Bone marrow (tissue), 2 donors: Measurements from ENCODE around the gene SYNE3.

Source experiments
- DNase-seq, 2 donors: peaks; one replicate each; lab custom pipeline; 2025; lab: John Stamatoyannopoulos, UW

Gene SYNE3

DNA sequence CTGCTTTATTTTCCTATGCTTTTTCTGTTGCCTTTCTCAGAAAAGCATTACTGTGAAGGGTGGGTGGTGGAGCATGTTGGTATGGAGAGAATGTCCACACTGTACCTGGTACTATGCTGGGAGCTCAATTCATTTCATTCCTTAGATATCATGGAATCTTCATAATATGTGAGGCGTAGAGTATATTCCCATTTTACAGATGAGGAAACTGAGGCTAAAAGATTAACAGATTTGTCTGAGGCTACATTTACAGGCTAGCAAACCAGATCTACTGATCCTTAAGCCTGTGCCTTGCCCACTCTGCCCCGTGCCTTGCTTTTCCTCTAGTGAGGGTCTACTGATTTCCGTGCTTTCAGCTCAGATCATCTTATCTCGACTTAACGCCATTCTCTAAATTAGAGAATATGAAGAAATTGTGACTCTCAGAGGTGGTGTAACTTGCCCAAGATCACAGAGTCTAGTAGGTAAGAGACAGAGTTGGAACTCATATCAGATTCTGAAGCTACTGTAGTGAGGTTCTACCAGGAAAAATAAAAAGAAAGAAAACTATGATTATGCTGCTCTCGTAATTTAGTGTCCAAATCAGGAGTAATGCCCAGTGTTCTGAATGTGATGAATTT, 23.9 kb upstream of the SYNE3 start:
- DNase-seq: no peak

DNA sequence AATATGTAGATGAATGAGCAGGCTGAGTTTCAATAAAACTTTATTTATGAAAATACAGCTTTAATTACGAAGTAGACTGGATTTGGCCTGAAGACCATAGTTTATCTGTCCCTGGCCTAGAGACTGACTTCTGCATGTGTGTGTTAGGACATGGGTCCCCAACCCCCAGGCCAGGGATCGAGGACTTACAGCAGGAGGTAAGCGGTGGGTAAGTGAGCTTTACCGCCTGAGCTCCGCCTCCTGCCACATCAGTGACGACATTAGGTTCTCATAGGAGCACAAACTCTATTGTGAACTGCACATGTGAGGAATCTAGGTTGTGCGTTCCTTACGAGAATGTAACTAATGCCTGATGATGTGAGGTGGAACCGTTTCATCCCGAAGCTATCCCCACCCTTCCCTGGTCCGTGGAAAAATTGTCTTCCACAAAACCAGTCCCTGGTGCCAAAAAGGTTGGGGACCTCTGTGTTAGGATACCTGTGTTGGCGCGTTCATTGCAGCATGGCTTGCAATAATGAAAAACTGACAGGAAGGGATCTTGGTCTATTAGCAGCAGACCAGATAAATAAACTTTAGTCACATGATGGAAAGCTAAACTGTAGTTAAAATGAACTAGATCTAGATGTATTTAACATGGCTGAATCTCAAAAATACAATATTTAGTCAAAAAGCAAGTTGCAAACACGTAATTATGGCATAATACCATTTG, 22.5 kb upstream of the SYNE3 start:
- DNase-seq: no peak

DNA sequence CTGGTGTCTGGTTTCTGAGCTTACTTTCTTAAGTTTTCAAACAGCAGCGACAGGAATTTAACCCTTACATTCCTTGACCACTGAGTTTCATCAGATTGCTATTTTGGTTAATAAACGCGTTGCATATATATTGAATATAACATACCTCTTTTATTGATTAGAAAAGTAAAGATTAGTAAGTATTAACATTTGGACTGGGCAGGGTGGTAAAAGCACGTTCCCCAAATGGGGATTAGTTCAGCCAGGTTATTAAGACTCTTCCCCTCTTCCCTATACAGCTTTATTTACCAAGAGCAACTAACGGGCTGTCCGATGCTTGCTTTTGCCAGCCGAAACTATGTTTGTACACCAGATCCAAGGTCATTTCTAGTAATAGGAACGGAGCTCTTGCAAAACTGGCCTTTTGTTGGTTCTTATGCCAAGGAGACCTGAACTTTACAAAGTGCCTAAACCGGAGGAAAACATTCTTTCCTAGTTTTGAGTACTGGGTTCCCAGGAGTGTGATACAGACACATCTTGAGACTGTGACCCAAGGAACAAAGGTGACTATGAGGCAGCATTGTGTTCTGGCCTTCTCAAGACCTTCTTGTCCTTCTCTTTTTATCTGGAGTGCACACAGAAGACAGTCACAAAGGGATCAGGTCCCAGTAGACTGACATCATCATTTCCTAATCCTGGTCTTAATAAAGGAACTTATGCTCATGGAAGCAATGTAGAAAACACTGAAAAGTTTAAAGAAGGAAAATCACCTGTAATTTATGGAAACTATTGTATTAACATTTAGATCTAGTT, 21.0 kb upstream of the SYNE3 start:
- DNase-seq: no peak

DNA sequence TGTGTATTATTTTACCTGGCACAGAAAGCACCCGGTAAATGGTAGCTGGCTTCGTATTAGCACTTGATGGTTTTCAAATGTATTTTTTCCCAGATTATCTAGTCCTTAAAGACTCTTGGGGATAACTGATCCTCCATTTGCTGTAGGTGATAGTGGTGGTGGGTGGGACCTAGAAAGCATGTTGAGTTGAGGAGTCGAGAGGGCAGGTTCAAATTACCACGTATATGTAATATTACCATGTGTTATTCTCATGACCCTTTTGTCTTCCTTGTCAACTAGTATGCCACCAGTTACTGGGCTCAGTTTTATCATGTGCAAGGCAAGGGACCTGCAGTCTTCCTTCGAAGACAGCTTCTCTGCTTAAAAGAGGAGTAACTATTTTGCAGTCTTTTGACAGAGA, 20.2 kb upstream of the SYNE3 start:
- DNase-seq: no peak

DNA sequence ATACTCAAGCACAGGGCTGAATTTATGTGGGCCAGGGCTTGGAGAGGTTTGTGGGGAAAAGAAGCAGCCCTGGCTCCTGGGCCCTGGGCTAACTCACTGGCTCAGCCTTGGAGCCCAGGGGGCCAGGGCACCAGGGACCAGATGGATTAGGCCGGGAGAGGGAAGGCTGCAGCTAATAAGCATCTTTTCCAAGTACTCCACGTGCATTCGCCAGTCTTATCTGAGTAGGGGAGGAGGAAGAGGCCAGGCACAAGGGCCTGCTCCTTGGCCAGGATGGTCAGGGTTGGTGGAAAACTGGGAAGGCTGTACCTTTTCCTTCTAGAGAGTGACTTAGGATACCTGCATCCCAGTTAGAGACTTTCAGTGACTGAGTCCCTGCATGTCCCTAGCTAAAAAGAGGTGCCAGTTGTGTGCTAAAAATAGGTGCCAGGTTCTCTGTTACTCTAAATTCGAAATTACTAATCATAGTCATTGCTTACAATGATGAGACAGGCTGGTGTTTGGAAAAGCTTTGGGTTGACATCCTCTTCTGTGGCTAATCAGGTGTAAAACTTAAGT, 19.7 kb upstream of the SYNE3 start:
- no peak for DNase-seq

DNA sequence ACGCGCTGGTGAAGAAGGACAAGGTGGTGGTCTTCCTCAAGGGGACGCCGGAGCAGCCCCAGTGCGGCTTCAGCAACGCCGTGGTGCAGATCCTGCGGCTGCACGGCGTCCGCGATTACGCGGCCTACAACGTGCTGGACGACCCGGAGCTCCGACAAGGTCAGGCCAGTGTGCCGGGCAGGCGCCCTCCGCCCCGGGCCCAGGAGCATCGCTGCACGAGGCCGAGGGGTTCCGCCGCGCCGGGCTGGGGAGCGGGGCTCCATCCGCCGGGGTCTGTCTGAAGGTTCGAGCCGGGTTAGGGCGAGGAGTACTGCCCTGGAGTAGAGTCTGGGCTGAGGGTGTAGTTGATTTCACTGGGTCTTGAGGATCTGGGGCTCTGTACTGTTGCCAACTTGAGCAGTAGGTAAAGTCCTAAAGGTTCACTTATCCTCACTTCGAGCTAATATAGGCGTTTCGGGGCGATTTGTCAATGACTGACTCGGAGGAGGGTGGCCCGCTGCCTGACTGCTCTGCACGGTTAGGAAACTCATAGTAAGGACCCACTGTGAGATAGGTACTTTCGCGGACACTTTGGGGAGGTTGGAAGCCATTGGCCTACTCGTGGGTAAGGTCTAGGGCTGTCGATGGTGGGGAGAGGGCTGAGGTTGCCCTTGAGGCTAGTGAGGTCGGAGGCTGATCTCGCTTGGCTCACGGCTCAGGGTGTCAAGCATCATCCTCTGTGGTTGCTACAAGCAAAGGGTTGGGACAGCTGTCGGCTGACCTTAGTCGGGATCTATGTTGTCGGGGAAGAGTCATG, 19.0 kb upstream of the SYNE3 start:
- DNase-seq: no peak

DNA sequence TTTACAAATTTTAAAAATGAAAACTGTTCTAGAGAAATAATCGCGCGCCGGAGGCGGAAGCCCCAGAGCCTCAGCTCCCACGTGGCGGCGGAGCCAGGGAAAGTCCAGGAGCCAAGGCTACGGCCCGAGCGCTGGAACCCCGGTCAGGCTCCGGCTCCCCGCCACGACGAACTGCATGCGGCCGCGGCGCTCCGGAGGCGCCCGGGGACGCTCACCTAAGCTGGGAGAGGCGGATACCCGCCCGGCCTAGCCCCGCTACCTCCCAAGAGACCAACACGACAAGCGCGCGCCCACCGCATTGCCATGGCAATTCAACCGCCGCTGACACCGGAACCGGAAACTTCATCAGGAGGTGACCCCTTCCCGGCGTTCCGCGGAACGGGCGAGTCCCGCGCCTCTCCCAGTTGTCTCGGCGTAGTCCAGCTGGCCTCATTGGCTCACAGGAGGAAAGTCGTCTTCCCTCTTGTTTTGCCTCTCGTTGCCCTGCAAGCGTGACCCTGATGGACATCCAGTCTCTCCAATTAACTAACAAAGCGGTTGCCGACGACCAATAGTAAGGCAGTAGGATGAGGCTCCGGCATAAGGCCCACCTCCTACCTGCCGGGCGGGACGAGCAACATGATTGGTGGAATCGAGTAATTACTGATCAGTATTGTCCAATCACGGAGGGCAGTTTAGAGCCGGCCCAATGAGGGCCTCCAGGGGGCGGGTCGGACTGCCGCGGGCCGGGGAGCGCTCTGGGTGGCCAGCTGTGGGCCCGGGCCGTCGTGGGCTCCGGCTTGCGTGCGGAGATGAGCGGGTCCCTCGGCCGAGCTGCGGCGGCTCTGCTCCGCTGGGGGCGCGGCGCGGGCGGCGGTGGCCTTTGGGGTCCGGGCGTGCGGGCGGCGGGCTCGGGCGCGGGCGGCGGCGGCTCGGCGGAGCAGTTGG, 18.1 kb upstream of the SYNE3 start, which contains the start of gene GLRX5:
GLRX5 (plus strand) TSS at position 752 of the 927 bp plus-strand sequence; CDS start at position 792, 40 bp downstream.
- DNase-seq: peak; percentile 95 to 100

DNA sequence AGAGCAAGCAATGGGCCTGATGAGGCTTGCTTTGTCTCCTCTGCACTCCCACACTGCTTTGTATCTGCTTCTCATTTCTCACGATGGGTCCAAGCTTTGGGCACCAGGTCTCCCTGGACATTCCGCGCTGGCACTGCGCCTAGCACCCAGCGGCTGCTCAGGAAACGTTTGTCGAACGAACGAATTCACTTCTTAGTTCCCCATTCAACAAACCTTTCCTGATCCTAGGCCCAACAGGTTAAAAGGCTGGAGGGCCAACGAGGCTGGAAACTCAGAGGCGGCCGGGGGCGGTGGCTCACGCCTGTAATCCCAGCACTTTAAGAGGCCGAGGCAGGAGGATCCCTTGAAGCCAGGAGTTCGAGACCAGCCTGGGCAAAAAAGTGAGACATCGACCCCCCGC, 17.4 kb upstream of the SYNE3 start:
- DNase-seq: no peak

DNA sequence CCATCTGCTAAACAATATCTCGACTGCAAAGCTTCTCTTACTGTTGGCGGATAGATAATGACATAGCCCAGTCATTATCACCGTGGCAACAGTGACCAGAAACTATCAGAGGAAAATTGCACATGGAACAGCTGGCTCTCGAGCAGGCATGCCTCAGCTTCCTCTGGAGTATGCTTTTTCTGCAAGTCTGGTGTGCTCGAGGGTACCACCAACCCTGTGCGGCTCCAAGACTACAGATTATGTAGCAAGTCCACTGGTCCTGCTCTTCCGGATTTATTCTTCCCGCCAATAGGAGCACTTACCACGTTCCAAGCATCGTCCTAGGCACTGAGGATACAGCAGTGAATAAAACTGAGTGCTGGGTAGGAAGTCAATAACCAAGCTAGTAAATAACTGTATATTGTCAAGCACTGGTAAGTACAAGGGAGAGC, 17.0 kb upstream of the SYNE3 start:
- no peak for DNase-seq

DNA sequence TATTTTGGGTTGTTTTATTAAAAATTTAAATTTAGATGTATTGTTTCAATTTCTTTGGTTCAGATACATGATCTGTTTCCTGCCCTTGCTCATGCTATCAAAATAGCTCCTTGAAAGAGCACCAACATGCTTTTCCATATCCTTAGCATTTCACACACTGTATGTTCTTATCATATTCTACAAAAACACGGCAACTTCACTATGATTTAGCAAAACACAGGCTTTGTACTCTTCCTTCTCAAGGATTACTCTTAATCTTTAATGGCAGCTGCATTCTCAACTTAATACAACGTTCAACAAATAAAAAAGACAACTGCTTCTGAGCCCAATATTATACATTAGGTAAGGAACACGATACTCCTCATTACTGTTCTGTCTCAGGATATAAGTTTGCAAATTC, 15.5 kb upstream of the SYNE3 start:
- DNase-seq: no peak

DNA sequence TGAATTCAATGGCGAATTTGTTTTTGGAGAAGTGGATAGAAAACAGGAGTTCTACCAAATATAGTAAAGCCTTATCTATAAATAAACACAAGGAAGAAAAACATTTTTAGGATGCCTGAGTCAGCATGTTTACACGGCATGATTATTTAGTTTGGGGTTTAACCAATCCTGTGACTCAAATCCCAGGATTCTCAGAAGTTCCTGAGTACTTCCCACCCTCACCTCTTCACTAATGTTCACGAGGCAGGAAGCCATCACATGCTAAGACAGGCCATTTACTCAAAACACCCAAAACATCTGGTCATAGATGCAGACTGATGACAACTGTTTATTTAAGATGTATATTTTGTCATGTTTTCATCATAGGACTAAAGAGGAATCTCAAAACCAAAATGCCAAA, 15.0 kb upstream of the SYNE3 start:
- DNase-seq: no peak

DNA sequence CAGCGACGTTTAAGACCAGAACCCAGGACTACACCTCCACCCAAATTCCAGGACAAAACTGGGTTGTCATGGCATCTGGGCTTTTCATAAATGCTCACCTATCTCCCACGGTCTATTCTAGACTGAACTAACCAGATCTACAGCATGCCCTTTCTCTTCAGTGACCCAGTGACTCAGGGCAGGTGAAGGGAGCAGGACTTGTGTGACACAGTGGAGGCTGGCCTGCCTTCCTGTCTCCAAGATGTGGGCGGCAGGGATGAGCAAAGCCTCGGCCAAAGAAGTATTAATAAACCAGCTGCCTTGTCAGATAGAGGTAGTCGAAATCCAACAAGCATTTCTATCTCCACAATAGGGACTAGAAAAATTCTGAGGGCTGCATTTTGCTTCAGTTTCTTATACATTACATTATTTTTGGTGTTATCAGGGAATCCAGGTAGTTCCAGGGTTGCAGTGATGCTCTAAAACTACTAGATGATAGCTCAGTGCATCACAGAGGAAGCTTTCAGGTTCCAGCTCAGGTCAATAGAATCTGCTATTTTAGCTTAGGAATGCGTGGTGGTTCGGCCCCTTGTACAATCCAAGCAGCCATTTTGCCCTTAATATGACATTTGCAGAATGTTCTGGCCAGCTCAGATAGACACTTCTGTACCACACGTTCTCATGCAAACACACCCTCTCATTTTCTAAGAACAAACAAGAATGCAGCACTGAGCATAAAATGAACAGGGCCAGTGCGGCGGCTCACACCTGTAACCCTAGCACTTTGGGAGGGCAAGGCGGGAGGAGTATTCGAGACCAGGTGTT, 14.2 kb upstream of the SYNE3 start:
- no peak for DNase-seq

DNA sequence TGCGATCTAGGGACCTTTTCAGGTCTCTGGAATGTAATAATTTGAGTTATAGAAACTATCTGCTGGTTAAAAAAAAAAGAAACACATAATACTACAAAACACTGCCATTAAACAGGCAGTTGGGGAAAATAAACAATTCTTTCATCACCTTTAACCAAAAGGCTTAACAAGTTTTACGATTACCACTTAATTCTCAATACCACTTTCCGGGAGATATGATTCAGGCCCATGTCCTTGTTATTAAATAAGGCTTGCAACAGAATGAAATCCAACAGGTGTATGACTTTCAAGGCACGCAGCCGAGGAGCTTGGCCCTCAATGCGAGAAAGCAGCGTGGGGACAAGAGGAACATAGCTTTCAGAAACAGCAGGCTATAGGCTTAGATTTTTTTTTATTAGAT, 12.8 kb upstream of the SYNE3 start:
- DNase-seq: no peak

DNA sequence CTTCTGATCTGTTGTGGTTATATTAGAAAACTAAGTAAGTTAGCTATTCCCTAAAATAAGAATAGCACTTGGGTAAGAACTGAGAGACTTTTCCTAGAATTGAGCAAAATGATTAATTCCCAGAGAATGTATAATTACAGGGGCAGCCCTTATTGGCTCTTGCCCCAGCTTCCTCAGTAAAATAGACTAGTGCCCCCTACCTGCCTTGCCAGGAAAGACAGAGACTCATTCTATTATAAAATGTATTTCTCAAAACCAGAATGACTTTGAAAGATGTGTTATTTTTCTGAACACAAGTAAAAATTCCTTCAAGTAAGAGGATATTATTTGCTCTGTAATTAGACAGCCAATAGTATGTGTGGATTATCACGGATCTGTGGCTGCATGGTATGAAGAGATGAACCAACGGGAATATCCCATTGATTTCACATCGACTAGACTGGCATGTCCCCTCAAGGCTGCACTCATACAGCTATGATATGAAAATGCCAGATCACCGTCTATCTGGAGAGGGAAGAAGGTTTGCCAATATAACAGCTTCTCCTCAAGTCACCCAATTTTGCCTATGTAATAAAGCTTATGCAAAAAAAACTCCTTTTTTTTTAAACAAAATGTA, 11.0 kb upstream of the SYNE3 start:
- DNase-seq: peak in 1 of 2 donors; percentile 53

DNA sequence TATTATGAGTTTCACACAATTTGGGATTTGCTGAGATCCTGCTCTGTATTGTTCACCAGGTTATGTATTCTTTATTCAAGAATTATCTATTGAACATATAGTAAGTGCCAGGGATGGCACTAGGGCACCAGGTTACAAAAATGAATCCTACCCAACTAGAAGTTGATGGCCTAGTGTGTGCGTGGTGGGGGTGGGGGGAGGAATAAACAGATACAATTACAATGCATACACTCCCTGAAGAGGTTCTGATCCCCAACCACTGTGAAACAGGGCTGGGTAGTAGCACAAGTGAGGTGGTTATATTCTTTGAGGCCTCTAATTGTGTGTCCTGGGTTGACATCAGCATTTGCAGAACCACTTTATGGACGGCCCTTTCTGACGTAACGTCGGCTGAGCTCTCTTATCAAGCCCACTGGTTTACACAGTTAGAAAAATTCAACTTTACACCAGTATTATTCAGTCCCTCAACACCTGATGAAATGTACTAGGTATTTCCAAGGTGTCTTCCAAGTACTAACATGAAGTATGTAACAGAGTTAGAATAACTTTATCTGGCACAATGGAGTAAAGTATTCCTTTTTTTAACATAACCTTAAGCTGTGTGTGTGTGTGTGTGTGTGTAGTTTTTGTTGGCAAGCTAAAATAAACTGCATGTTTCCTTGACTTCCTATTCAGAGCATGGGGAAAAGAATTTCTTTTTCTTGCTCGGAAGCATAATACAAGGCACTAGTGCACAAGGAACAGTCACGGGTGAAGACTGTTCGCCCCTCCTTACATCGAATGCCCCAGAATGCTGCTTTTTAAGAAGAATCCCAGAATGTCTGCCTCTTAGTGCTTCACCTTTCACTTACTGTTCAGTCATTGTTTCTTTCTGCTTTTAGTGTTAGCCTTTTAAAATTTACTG, 10.3 kb upstream of the SYNE3 start:
- no peak for DNase-seq

DNA sequence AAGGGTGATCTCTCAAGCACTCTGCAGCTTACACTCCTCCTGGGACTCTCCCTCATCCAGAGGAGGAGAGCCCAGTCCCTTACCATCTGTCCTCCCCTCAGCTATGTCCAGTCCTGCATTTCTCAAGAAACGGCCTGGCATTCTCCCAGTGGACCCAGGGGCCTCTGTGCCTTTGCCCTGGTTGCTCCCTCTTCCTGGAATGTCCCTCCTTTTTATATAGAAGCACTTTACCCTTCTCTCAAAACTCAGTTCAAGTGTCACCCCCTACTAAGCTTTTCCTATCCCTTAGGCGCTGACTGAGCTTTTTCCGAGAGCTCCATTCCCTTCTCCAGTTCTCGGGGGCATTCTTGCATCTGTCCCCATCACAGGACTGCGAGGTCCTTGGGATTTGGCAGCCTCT, 9.5 kb upstream of the SYNE3 start:
- no peak for DNase-seq

DNA sequence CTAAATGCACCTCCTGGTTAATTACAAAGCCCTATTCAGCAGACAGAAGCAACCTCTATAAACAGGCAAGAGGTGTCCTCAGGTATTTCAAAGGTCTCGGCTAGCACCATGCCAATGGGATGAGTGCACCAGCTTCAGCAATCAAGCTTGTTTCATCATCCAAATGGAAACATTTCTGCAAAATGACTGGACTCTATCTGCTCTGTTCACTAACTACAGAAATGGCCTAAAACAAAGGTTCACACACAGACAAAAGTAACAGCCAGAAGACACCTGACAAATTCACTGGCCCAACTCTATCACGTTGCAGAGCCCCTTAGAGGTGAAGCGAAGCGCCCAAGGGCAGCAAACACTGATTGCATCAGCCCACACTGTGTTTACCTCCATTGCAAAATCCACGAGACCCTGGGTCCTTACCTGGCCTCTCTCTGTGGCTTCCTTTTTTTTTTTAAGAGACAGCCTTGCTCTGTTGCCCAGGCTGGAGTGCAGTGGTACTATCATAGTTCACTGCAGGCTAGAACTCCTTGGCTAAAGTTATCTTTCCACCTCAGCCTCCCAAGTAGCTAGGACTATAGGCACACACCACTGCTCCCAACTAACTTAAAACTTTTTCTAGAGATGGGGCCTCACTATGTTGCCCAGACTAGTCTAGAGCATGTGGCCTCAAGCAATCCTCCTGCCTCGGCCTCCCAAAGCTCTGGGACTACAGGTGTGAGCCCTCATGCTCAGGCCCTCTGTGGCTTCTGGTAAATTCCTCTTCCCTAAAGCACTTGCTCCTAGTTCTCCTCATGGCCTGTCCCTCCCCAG, 8.5 kb upstream of the SYNE3 start:
- DNase-seq: no peak
